AG09309 (cell line): ENCODE results near the gene PORCN.
A peak's percentile ranks its signal among the peaks of the same experiment; 100 is the strongest.

ENCODE experiments used
- DNase-seq: peaks from one replicate; pipeline ENCODE4 v3.0.0-alpha.2; 2010; ENCODE audit warnings: low read depth
- H3K4me3 ChIP-seq: 2 replicates; pipeline ENCODE4 v1.5.1; 2011; ENCODE audit warnings: mild to moderate bottlenecking, low read depth, low read length, moderate library complexity; ENCODE audit not compliant: control insufficient read depth
- CTCF ChIP-seq: IDR thresholded peaks from 2 replicates; pipeline ENCODE4 v1.5.1; 2011; ENCODE audit warnings: mild to moderate bottlenecking, low read depth, low read length, inconsistent platforms; ENCODE audit not compliant: insufficient read depth, control insufficient read depth; ENCODE audit errors: missing control alignments

The PORCN gene

GRCh38 chrX:48508400-48509244 is at the start of gene PORCN:
Gene PORCN (plus strand): TSS chrX:48508992. CDS start chrX:48509821, 829 bp downstream.
- no peak for TF ChIP-seq CTCF
- no peak for DNase-seq
- H3K4me3 ChIP-seq: peak within 1 kb of the TSS; percentile 94

GRCh38 chrX:48459483-48459882 is 49.3 kb upstream of the PORCN start:
- no peak overlapping the region for H3K4me3 ChIP-seq
- no peak for TF ChIP-seq CTCF
- DNase-seq: no peak

- no peak for DNase-seq
- TF ChIP-seq CTCF: no peak
- no peak overlapping the region for H3K4me3 ChIP-seq
Observed at GRCh38 chrX:48460031-48460430, 48.8 kb upstream of the PORCN start.

GRCh38 chrX:48460606-48461005 is 48.2 kb upstream of the PORCN start:
- no peak overlapping the region for H3K4me3 ChIP-seq
- no peak for TF ChIP-seq CTCF
- DNase-seq: no peak

- no peak overlapping the region for H3K4me3 ChIP-seq
- TF ChIP-seq CTCF: no peak
- no peak for DNase-seq
Observed at GRCh38 chrX:48461830-48462229, 47.0 kb upstream of the PORCN start.

- no peak for TF ChIP-seq CTCF
- peak; percentile 86 for DNase-seq
- no peak overlapping the region for H3K4me3 ChIP-seq
Observed at GRCh38 chrX:48465336-48465933, 43.4 kb upstream of the PORCN start.
